Measurements from ENCODE around the gene ACACA.

ACACA gene

DNA sequence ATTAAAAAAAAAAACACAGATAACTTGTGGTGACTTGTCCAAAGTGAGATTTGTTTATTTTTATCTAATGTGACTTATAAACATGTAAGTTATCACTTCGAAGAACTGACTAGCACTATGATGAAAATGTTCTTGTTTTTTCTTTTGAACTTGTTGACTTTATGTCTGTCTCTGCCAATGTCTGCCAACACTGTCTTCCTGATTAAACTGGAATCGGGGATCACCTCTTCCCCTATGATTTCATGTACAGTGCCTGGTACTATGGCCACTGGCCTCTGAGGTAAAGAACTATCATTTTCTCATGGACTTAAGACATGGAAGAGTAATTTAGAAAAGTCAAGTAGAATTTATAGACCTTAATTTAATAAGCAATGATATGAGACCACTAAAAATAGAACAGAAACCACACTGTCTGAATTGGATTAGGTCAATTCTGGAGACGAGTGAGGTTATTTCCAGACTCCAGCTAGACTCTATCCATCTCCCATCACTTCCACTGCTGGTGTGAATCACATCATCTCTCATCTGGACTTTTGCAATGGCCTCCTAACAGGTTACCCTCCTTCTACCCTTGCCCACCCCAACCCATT is 22.0 kb downstream of the ACACA start:
- TF ChIP-seq CTCF (IDR thresholded peaks at IDR 0.05; ENCODE audit: low read depth, low read length) = no peak
- DNase-seq (ENCODE audit: low read depth in 2 of 2) = no peak

GRCh38 chr17:37382056-37382455 is 24.6 kb downstream of the ACACA start:
- H3K4me3 ChIP-seq (replicated peaks in 1 of 2; ENCODE audit: low read depth in 2 of 2, low read length in 2 of 2) = no peak overlapping the region
- no peak for TF ChIP-seq CTCF (IDR thresholded peaks at IDR 0.05; ENCODE audit: low read depth, low read length)
- no peak for DNase-seq (ENCODE audit: low read depth in 2 of 2)

More for the DNA sequence above, 22.0 kb downstream of the ACACA start:
- H3K4me3 ChIP-seq (replicated peaks in 1 of 2; ENCODE audit: low read depth in 2 of 2, low read length in 2 of 2) = no peak overlapping the region

DNA sequence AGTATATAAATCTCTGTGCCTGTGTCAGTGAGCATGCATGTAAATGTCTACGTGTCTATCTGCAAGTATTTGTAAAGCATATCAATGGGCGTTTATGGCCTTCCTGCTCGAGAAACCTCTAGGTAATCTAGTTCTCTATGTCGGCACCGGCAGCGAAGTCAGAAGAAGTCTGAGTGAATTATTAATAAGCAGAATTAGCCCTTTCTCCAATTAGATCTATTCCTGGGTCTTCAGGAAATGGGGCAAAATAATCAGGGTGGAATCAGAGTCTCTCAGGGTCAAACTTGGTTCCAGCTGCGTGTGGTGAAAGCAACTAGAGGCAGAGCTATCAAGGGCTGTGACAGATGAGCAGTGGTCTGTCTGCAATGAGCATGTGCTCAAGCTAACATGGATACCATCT is 30.9 kb downstream of the ACACA start, which contains the start of gene C17orf78:
Gene C17orf78 (plus strand): TSS at position 280 of the 400 bp plus-strand sequence. CDS start 108 bp downstream, at position 388.
- no peak within 1 kb of the TSS for H3K4me3 ChIP-seq (replicated peaks in 1 of 2; ENCODE audit: low read depth in 2 of 2, low read length in 2 of 2)
- no peak for DNase-seq (ENCODE audit: low read depth in 2 of 2)
- no peak for TF ChIP-seq CTCF (IDR thresholded peaks at IDR 0.05; ENCODE audit: low read depth, low read length)

DNA sequence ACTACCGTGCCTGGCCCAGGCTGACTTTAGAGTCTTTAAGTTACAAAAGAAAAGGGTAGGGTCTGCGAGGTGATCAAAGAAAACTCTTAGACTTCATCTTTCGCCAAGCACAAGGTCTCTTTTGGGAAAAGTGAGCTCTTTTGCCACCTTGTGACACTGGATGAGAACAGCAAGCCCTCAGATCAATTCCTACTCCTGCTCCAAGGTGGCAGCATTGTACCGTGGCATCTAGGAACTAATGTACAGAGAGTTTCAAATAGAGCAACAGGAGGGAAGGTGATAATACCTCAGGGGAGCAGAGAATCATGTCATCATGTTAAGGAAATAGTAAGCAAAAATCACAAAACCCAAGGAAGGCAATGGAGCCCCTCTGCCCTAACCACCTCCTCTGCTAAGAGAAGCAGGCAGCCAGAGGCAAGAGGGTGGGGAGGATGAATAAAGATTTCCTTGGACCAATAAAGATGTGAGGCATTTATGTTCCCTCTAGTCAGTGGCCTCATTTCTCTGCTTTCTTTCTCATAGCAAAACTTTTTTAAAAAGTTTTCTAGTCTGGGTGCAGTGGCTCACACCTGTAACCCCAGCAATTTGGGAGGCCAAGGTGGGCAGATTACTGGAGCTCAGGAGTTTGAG is 33.0 kb downstream of the ACACA start:
- DNase-seq (ENCODE audit: low read depth in 2 of 2) = peak; percentile 90
- no peak overlapping the region for H3K4me3 ChIP-seq (replicated peaks in 1 of 2; ENCODE audit: low read depth in 2 of 2, low read length in 2 of 2)
- TF ChIP-seq CTCF (IDR thresholded peaks at IDR 0.05; ENCODE audit: low read depth, low read length) = peak; percentile 100

DNA sequence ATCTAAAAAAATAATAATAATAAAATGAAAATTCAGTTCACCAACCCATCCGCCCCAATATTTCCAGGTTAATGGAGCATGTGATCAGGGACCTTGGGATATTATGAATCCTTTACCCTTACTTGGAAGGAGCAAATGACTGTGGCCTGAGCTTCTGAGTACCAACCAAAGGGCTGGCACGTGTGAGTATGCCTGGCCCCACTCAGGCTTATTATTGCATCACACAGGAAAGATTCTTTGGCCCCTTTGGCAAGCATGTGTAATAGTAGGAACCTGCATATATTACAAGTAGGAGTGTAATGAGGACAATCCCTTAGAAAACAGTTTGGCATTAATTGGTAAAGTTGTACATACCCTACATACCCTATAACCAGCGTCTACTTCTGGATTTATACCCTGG is 38.1 kb downstream of the ACACA start:
- DNase-seq (ENCODE audit: low read depth in 2 of 2) = peak; percentile 59 to 73
- TF ChIP-seq CTCF (IDR thresholded peaks at IDR 0.05; ENCODE audit: low read depth, low read length) = no peak
- H3K4me3 ChIP-seq (replicated peaks in 1 of 2; ENCODE audit: low read depth in 2 of 2, low read length in 2 of 2) = no peak overlapping the region

GRCh38 chr17:37365589-37365988 is 41.0 kb downstream of the ACACA start:
- no peak for TF ChIP-seq CTCF (IDR thresholded peaks at IDR 0.05; ENCODE audit: low read depth, low read length)
- no peak overlapping the region for H3K4me3 ChIP-seq (replicated peaks in 1 of 2; ENCODE audit: low read depth in 2 of 2, low read length in 2 of 2)
- DNase-seq (ENCODE audit: low read depth in 2 of 2) = peak in 1 of 2 donors; percentile 17

Measured in cardiac fibroblast (primary cell).